Muscle layer of colon (tissue), 2 donors: ENCODE measurements around the gene EFHC1.

Experiments
- H3K27ac ChIP-seq: one replicate; pipeline ENCODE4 v1.7.0; 2013; ENCODE audit warnings: low read depth, mild to moderate bottlenecking, low read length, moderate library complexity
- H3K27me3 ChIP-seq, 2 donors: one replicate each; pipeline ENCODE4 v1.7.0; 2013; ENCODE audit warnings: low read length in 2 of 2, mild to moderate bottlenecking in 2 of 2; ENCODE audit not compliant: insufficient read depth in 2 of 2, control insufficient read depth in 1 of 2
- H3K36me3 ChIP-seq: one replicate; pipeline ENCODE4 v1.7.0; 2013; ENCODE audit warnings: mild to moderate bottlenecking, low read length; ENCODE audit not compliant: insufficient read depth
- H3K4me1 ChIP-seq: one replicate; pipeline ENCODE4 v1.7.0; 2013; ENCODE audit warnings: mild to moderate bottlenecking, low read length; ENCODE audit not compliant: insufficient read depth
- H3K4me3 ChIP-seq, 2 donors: one replicate each; pipeline ENCODE4 v1.7.0; 2013; ENCODE audit warnings: low read length in 2 of 2, low read depth in 1 of 2, mild to moderate bottlenecking in 1 of 2, moderate library complexity in 1 of 2
- H3K9ac ChIP-seq: one replicate; pipeline ENCODE4 v1.7.0; 2013; ENCODE audit warnings: low read length
- H3K9me3 ChIP-seq: one replicate; pipeline ENCODE4 v1.7.0; 2013; ENCODE audit warnings: mild to moderate bottlenecking, low read length
- donor health status: abdominal sarcoma.
- donor health status: Adenocarcinoma of cecum.

EFHC1 gene

DNA sequence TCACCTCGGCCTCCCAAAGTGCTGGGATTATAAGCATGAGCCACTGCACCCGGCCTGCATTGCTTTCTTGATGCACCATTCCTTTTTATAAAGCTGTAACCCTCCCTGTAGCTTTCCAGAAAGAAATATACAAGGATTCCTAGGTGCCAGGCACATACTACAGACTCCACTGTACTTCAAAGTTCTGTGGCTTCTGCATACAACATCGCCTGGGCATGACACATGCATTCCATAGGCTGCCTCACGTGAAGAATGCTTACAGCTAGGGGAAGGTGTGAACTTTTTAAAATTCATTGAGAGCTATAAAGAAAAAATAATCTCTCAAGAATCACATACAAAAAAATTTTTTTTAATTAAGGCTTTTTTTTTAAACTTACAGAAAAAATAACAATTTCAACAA is 106.5 kb downstream of the EFHC1 start:
- no peaks in the 10 kb centered on the region for H3K27me3 ChIP-seq
- no peaks in the 10 kb centered on the region for H3K9me3 ChIP-seq
- H3K27ac ChIP-seq = no peak overlapping the region
- peaks cover 12% of the 10 kb centered on the region for H3K4me1 ChIP-seq
- no peak overlapping the region for H3K4me3 ChIP-seq
- no peak overlapping the region for H3K9ac ChIP-seq
- no peaks in the 10 kb centered on the region for H3K36me3 ChIP-seq

DNA sequence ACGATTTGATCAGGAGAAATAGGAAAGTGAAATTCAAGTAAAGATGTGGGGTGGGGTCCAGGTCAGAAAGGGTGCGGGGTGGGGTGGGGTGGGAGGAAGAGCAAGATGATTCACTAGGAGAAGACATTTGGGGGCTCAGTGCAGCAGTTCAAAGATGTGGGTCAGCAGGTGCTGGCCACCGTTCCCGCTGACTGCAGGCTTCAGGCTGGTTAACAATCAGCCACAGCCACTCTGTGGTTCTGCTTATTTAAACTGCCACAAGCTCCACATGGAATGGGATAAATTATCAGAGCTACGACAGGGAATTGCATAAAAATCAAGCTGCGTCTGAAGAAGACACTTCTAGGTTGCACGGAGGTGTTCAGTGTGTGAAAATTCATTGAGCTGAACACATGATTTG is 107.3 kb downstream of the EFHC1 start:
- no peak overlapping the region for H3K27ac ChIP-seq
- no peak overlapping the region for H3K9ac ChIP-seq
- H3K4me3 ChIP-seq = no peak overlapping the region
- peaks cover 4% of the 10 kb centered on the region for H3K4me1 ChIP-seq
- H3K36me3 ChIP-seq = no peaks in the 10 kb centered on the region
- no peaks in the 10 kb centered on the region for H3K27me3 ChIP-seq
- no peaks in the 10 kb centered on the region for H3K9me3 ChIP-seq

DNA sequence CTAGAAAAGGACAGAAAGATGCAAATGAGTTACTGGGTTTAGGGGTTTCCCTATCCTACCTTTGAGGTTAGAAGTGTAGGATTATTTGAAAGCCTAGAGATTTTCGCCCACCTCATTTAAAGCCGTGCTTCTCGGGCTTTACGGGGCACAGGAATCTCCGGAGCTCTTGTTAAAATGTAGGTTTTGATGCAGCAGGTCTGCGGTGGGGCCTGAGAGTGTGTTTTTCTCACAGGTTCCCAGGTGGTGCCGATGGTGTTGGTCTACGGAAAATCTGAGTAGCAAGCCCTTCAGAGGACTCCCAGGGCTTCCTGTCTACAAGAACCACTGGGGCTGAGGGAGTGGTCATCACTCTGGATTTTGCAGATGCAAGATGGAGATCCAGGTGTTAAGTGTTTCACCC is 109.2 kb downstream of the EFHC1 start:
- Histone ChIP-seq H3K9me3 (no peaks in the 10 kb centered on the region), H3K27ac (no peak overlapping the region), H3K4me1 (no peaks in the 10 kb centered on the region), H3K36me3 (no peaks in the 10 kb centered on the region), H3K27me3 (no peaks in the 10 kb centered on the region), H3K9ac (no peak overlapping the region), H3K4me3 (no peak overlapping the region)

DNA sequence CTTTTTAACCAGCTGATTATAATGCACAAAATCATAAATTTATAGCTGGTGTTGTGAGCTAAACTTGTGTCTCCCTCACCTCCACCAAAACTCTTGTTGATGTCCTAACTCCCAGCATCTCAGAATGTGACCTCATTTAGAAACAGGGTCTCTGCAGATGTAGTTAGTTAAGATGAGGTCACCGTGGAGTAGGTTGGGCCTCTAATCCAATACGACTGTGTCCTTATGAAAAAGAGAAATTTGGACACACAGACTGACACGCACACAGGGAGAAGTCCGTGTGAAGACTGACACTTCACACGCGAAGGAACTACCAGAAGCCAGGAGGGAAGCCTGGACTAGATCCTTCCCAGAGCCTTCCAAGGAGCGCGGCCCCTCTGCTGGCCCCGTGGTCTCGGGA is 110.2 kb downstream of the EFHC1 start:
- Histone ChIP-seq H3K36me3 (peaks cover 8% of the 10 kb centered on the region), H3K9me3 (no peaks in the 10 kb centered on the region), H3K4me1 (no peaks in the 10 kb centered on the region), H3K27me3 (no peaks in the 10 kb centered on the region), H3K4me3 (no peak overlapping the region), H3K9ac (no peak overlapping the region), H3K27ac (no peak overlapping the region)

DNA sequence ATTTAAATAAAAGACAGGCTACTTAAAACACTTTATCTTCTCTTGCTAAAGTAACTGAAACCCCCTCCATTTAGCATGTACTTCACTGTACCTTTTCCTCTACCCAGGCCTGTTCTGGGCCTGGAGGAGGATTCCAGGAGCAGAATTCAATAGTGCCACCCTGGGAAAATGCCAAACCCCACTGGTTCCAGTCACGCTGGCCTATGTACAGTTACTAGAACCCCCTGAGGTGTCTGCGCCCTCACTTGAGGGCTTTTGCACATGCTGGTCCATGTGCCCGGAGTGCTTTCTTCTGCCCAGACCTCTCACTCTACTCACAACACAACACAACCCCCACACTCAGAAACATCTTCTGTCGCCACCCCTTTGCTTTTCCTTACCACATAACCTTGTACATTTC is 111.3 kb downstream of the EFHC1 start:
- Histone ChIP-seq H3K4me1 (peaks cover 1% of the 10 kb centered on the region), H3K27me3 (no peaks in the 10 kb centered on the region), H3K9me3 (no peaks in the 10 kb centered on the region), H3K4me3 (no peak overlapping the region), H3K9ac (no peak overlapping the region), H3K27ac (no peak overlapping the region), H3K36me3 (peaks cover 9% of the 10 kb centered on the region)

DNA sequence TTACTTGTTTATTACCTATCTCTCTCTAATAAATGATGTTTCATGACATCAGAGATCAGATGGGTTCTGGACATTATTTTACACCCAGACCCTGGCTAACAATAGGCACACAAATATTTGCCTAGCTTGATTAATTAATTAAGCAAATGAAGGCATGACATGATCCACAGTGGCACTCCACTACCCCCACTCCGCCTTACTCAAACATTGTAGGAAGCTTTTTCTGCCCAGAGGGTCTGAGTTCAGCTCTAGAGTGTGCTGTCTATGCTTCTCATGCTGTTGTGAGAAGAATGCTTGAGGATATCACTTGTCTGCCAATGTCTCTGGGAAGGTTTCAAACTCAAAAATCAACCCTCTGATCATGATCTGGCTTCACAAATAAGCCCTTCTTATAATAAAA is 111.7 kb downstream of the EFHC1 start:
- H3K4me1 ChIP-seq = peaks cover 6% of the 10 kb centered on the region
- H3K36me3 ChIP-seq = peaks cover 9% of the 10 kb centered on the region
- no peak overlapping the region for H3K9ac ChIP-seq
- no peak overlapping the region for H3K27ac ChIP-seq
- no peaks in the 10 kb centered on the region for H3K27me3 ChIP-seq
- H3K9me3 ChIP-seq = no peaks in the 10 kb centered on the region
- H3K4me3 ChIP-seq = no peak overlapping the region

DNA sequence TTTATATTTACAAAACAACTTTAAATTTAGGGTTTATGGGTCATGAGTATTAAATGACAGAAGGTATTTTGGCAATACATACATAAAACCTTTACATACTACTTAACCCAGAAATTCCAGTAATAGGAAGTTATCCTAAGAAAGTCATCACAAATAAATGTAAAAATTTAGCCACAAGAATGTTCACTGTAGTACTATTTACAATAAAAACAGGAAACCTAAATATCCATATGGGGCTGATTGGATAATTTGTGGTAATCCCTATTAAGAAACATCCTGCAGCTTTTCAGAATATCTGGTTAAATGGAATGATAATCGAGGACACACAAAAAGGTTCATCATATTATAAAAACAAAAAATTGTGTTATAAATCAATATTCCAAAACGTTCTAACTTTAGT is 112.3 kb downstream of the EFHC1 start:
- H3K4me1 ChIP-seq = peaks cover 11% of the 10 kb centered on the region
- H3K9ac ChIP-seq = no peak overlapping the region
- H3K27me3 ChIP-seq = no peaks in the 10 kb centered on the region
- H3K4me3 ChIP-seq = no peak overlapping the region
- no peak overlapping the region for H3K27ac ChIP-seq
- no peaks in the 10 kb centered on the region for H3K9me3 ChIP-seq
- H3K36me3 ChIP-seq = peaks cover 9% of the 10 kb centered on the region

DNA sequence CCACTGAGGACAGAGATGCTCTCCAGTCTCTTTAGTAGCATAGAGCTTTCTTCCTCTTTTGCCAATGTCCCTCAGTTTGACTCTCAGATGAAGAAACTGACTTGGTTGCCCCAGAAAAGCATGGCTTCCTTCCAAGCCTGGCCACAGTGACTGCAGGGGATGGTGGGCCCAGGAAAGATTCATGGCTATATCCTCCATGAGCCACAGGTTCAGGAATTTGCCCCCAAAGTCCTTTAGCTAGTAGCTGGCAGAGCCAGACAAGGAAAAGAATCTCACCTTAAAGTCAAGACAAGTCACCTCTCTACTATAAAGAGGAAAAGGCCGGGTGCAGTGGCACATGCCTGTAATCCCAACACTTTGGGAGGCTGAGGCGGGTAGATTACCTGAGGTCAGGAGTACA is 113.3 kb downstream of the EFHC1 start:
- Histone ChIP-seq H3K4me1 (peaks cover 22% of the 10 kb centered on the region), H3K27me3 (no peaks in the 10 kb centered on the region), H3K4me3 (no peak overlapping the region), H3K9ac (no peak overlapping the region), H3K27ac (no peak overlapping the region), H3K36me3 (peaks cover 9% of the 10 kb centered on the region), H3K9me3 (no peaks in the 10 kb centered on the region)

DNA sequence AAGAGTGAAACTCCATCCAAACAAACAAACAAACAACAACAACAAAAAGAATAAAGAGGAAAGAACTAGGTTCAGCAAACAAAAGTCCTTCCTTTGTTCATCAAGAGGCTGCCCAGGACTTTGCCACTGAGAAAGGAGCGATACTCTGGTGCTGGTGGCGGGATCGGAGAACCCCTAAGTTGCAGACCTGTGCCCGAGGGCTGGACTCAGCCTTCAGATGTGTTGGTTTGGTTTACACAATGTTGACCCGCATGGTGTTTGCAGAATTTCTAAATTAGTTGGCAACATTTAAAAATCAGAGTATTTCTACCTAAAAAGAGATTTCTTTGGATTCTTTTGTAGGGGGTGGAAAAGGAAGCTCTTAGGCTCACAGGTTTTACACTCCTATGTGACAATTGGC is 114.2 kb downstream of the EFHC1 start:
- Histone ChIP-seq H3K4me3 (no peak overlapping the region), H3K27me3 (no peaks in the 10 kb centered on the region), H3K9ac (no peak overlapping the region), H3K27ac (no peak overlapping the region), H3K4me1 (peaks cover 30% of the 10 kb centered on the region), H3K9me3 (no peaks in the 10 kb centered on the region), H3K36me3 (peaks cover 9% of the 10 kb centered on the region)

DNA sequence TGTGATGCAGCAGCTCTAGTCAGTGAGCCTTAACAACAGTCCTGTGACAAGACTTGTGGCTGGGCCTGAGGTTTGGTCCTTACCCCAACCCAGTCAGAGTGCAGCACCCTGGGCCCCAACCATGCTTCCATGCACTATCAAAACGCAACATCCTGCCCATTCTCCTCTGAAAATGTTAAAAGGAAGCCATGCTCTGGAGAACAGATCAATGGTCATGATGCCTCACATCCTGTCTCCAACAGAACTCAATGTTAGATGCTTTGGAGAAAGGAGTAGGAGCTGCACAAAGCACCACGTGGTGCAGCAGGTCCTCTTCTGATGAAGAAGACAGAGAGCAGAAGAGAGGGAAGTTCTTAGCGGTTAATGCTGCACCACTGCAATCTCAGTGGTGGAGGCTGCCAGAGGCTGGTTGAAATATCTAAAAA is 114.8 kb downstream of the EFHC1 start:
- H3K36me3 ChIP-seq = peaks cover 9% of the 10 kb centered on the region

DNA sequence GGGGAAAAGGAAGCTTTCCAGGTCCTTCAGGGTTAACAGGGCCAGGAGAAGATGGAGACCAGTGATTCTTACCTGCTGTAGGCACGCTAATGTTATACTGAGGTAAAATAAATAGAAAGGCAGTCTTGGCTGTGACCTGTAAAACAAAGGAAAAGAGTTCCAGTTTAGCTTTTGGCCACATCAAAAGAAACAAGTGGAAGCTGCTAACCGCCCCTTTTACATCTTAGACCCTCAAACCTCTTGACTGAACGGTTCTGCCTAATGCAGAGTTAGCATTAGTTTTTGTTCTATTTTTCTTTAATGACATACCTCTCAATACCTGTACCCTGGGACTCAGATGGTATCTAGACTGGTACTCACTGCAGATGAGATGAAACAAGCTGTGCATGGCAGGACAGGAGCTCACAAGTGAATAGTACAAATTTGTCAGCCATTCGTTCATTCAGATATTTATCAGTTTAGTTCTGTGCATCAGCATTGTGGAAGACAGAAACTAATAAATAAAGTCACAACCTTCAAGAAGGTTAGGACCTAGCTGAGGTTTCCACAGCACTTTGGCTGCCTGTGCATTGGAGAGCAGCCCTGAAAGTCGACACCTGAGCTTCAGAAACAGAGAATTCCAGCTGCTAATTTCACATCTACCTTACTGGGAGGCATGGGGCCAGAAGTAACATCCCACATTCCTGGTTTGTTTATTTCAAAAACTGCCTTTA is 115.7 kb downstream of the EFHC1 start:
- peaks cover 9% of the 10 kb centered on the region for H3K36me3 ChIP-seq
- H3K4me3 ChIP-seq = no peak overlapping the region
- H3K9ac ChIP-seq = no peak overlapping the region
- no peaks in the 10 kb centered on the region for H3K27me3 ChIP-seq
- H3K9me3 ChIP-seq = no peaks in the 10 kb centered on the region
- H3K27ac ChIP-seq = no peak overlapping the region
- peaks cover 45% of the 10 kb centered on the region for H3K4me1 ChIP-seq

More for the DNA sequence above, 114.8 kb downstream of the EFHC1 start:
- Histone ChIP-seq H3K9ac (no peak overlapping the region), H3K27me3 (no peaks in the 10 kb centered on the region), H3K4me1 (peaks cover 37% of the 10 kb centered on the region), H3K4me3 (no peak overlapping the region), H3K27ac (no peak overlapping the region), H3K9me3 (no peaks in the 10 kb centered on the region)

DNA sequence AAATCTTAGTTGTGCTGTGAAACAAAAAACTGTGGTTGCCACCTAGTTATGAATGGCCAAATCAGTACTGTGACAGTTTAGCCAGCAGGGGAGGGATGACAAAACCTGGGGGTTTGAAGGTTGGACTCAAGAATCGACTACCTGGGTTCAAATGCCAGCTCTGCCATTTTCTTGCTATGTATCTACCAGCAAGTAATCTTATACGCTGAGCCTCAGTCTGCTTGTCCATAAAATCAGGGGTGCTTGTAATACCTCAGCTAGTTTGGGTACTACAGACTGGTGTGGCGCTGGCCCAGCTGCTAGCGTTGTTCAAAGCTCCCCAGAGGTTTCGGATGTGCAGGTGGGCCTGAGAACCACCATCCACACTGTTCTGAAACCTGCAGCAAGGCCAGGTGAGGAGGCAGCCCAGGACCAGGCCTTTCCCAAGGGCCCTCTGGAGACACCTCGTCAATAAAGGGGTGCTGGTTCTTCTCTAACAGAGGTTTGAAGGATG is 116.3 kb downstream of the EFHC1 start:
- Histone ChIP-seq H3K9me3 (no peaks in the 10 kb centered on the region), H3K4me3 (no peak overlapping the region), H3K36me3 (peaks cover 9% of the 10 kb centered on the region), H3K4me1 (peaks cover 52% of the 10 kb centered on the region), H3K27me3 (no peaks in the 10 kb centered on the region), H3K9ac (no peak overlapping the region), H3K27ac (no peak overlapping the region)
